Measurements from ENCODE around the gene CROCC. TPM values are rescaled to one million over a fixed set of nuclear protein-coding genes. Genes with fewer than 3 reads are reported as not detected.

CROCC gene
- polyA plus RNA-seq, 1 donor (not counting 4 experiments of a cell fraction or from before 2014, with no cell fraction given), result 8.2 TPM

- peak overlapping the region; percentile 86 for H2AFZ ChIP-seq (ENCODE audit: control insufficient read depth, low read length)
- H3K4me2 ChIP-seq (ENCODE audit: control insufficient read depth, extremely low read depth, insufficient read depth, low read depth, low read length), result peak overlapping the region; percentile 100
- H3K36me3 ChIP-seq (ENCODE audit: control insufficient read depth in 2 of 2, extremely low read depth in 1 of 2, insufficient read depth in 2 of 2, low read length in 2 of 2), result no peaks in the 10 kb centered on the region
- peak overlapping the region; percentile 100 for H3K27ac ChIP-seq (ENCODE audit: control insufficient read depth, insufficient read depth, low read length)
- H4K20me1 ChIP-seq (ENCODE audit: control insufficient read depth, extremely low read depth, insufficient read depth, low read length), result no peaks in the 10 kb centered on the region
- TF ChIP-seq CTCF (optimal IDR thresholded peaks at IDR 0.05 in 1 of 3, IDR thresholded peaks at IDR 0.05 in 1 of 3, conservative IDR thresholded peaks at IDR 0.05 in 1 of 3; ENCODE audit: extremely low read depth in 1 of 3, insufficient read depth in 2 of 3, low read length in 3 of 3) (no peak), EZH2 (IDR thresholded peaks at IDR 0.05; ENCODE audit: low read length) (no peak)
- DNase-seq (ENCODE audit: low read depth, low spot score) (no peak), FAIRE-seq (no peak)
- H3K9ac ChIP-seq (ENCODE audit: control insufficient read depth, extremely low read depth, insufficient read depth, low read length), result peak overlapping the region; percentile 100
- H3K4me1 ChIP-seq (ENCODE audit: control insufficient read depth, extremely low read depth, insufficient read depth, low read length), result peaks cover 28% of the 10 kb centered on the region
- H3K9me3 ChIP-seq (ENCODE audit: control insufficient read depth, low read depth, low read length), result no peaks in the 10 kb centered on the region
- no peaks in the 10 kb centered on the region for H3K27me3 ChIP-seq (ENCODE audit: control insufficient read depth, extremely low read depth, insufficient read depth, low read length)
- no peaks in the 10 kb centered on the region for H3K79me2 ChIP-seq (ENCODE audit: control insufficient read depth, insufficient read depth, low read length)
- no peaks in the 10 kb centered on the region for H3K9me1 ChIP-seq (ENCODE audit: control insufficient read depth, extremely low read depth, insufficient read depth, low read length)
- dilution Hi-C loops (cut with MboI; ENCODE audit: extremely low pct_ligation_motif_present, low sequenced_read_pairs), result no loop called here
- peak overlapping the region in 2 of 3 experiments; percentile 31 to 66 for H3K4me3 ChIP-seq (ENCODE audit: control insufficient read depth in 2 of 3, extremely low read depth in 1 of 3, insufficient read depth in 2 of 3, low read depth in 1 of 3, low read length in 3 of 3)
Measured at GRCh38 chr1:16903458-16903796, 18.3 kb upstream of the CROCC start.

DNA sequence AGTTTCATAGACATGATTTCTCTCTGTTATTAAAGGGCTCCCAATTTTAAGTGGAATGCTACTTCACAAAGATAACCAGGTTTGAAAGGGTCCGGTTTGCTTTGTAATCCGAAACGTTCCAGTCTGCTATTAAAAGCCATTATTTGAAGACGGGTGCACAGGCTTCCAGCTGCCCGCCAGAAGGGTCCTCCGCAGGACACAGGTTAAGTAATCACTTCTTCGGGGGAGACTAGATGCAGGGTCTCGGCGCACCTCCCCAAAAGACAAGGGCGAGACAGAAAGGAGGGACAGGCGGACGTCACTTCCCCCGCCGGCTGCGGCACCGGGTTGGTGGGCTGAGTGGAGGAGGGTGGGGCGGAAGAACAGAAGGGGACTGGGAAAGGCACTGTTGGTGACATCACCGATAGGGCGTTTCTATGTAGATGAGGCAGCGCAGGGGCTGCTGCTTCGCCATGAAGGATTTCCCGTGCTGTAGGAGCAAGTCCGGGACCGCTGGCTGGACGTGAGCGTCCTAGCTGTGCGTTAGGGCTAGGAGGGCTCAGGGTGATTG lies 17.1 kb upstream of the CROCC start:
- Histone ChIP-seq H2AFZ (ENCODE audit: control insufficient read depth, low read length) (peak overlapping the region; percentile 100), H3K9ac (ENCODE audit: control insufficient read depth, extremely low read depth, insufficient read depth, low read length) (peak overlapping the region; percentile 100), H3K4me3 (ENCODE audit: control insufficient read depth in 2 of 3, extremely low read depth in 1 of 3, insufficient read depth in 2 of 3, low read depth in 1 of 3, low read length in 3 of 3) (peak overlapping the region; percentile 35 to 95 (median 90)), H3K9me3 (ENCODE audit: control insufficient read depth, low read depth, low read length) (no peaks in the 10 kb centered on the region), H3K36me3 (ENCODE audit: control insufficient read depth in 2 of 2, extremely low read depth in 1 of 2, insufficient read depth in 2 of 2, low read length in 2 of 2) (no peaks in the 10 kb centered on the region), H3K4me2 (ENCODE audit: control insufficient read depth, extremely low read depth, insufficient read depth, low read depth, low read length) (peak overlapping the region; percentile 100), H4K20me1 (ENCODE audit: control insufficient read depth, extremely low read depth, insufficient read depth, low read length) (no peaks in the 10 kb centered on the region), H3K79me2 (ENCODE audit: control insufficient read depth, insufficient read depth, low read length) (no peaks in the 10 kb centered on the region), H3K27ac (ENCODE audit: control insufficient read depth, insufficient read depth, low read length) (peak overlapping the region; percentile 100), H3K9me1 (ENCODE audit: control insufficient read depth, extremely low read depth, insufficient read depth, low read length) (no peaks in the 10 kb centered on the region), H3K27me3 (ENCODE audit: control insufficient read depth, extremely low read depth, insufficient read depth, low read length) (no peaks in the 10 kb centered on the region), H3K4me1 (ENCODE audit: control insufficient read depth, extremely low read depth, insufficient read depth, low read length) (peaks cover 28% of the 10 kb centered on the region)
- DNase-seq (ENCODE audit: low read depth, low spot score) (peak; percentile 97), FAIRE-seq (peak; percentile 78)
- dilution Hi-C loops (cut with MboI; ENCODE audit: extremely low pct_ligation_motif_present, low sequenced_read_pairs), result no loop called here
- TF ChIP-seq CTCF (optimal IDR thresholded peaks at IDR 0.05 in 1 of 3, IDR thresholded peaks at IDR 0.05 in 1 of 3, conservative IDR thresholded peaks at IDR 0.05 in 1 of 3; ENCODE audit: extremely low read depth in 1 of 3, insufficient read depth in 2 of 3, low read length in 3 of 3), result no peak
- TF ChIP-seq EZH2 (IDR thresholded peaks at IDR 0.05; ENCODE audit: low read length), result no peak
